HG02623 (cell line): ENCODE data around the gene AUNIP.

Experiments used
- ATAC-seq: cut with Tn5 transposase; IDR thresholded peaks from one replicate; pipeline ENCODE4 v1.9.1; 2021; ENCODE audit warnings: moderate library complexity; ENCODE audit not compliant: unreplicated experiment

Gene AUNIP

GRCh38 chr1:25889470-25889869 is 30.2 kb upstream of the AUNIP start:
- ATAC-seq: no peak

GRCh38 chr1:25888426-25888987 is 29.2 kb upstream of the AUNIP start:
- no peak for ATAC-seq

GRCh38 chr1:25885602-25886001 is 26.3 kb upstream of the AUNIP start:
- ATAC-seq: no peak

- no peak for ATAC-seq
Measured at GRCh38 chr1:25881266-25881665, 22.0 kb upstream of the AUNIP start.

GRCh38 chr1:25880518-25880917 is 21.3 kb upstream of the AUNIP start:
- ATAC-seq: no peak

GRCh38 chr1:25879675-25880074 is 20.4 kb upstream of the AUNIP start:
- no peak for ATAC-seq

- no peak for ATAC-seq
Measured at GRCh38 chr1:25878690-25879089, 19.4 kb upstream of the AUNIP start.

GRCh38 chr1:25877155-25877554 is 17.9 kb upstream of the AUNIP start:
- ATAC-seq: no peak

GRCh38 chr1:25876693-25877077 is 17.4 kb upstream of the AUNIP start:
- ATAC-seq: no peak

GRCh38 chr1:25875856-25876692 is 16.8 kb upstream of the AUNIP start:
- ATAC-seq: no peak

GRCh38 chr1:25875154-25875855 is 16.0 kb upstream of the AUNIP start, which contains the start of gene PAQR7:
Gene PAQR7 (minus strand): TSS chr1:25875708. CDS start chr1:25863839, 11,869 bp downstream.
- ATAC-seq: peak; percentile 42

GRCh38 chr1:25874635-25875153 is 15.4 kb upstream of the AUNIP start:
- ATAC-seq: no peak

- no peak for ATAC-seq
Measured at GRCh38 chr1:25874209-25874608, 15.0 kb upstream of the AUNIP start.

GRCh38 chr1:25873120-25873519 is 13.9 kb upstream of the AUNIP start:
- no peak for ATAC-seq

- ATAC-seq: no peak
Measured at GRCh38 chr1:25872713-25873112, 13.5 kb upstream of the AUNIP start.

- no peak for ATAC-seq
Measured at GRCh38 chr1:25871704-25872494, 12.6 kb upstream of the AUNIP start.

- no peak for ATAC-seq
Measured at GRCh38 chr1:25871086-25871703, 11.9 kb upstream of the AUNIP start.

- ATAC-seq: no peak
Measured at GRCh38 chr1:25870614-25871013, 11.4 kb upstream of the AUNIP start.

GRCh38 chr1:25869909-25870606 is 10.8 kb upstream of the AUNIP start:
- ATAC-seq: no peak
